Measurements from ENCODE around the gene POLK. TPM values are rescaled to one million over a fixed set of nuclear protein-coding genes. Genes with fewer than 3 reads are reported as not detected.

The POLK gene
- total RNA-seq, 2 donors from 2014 or later, result 11.3 to 14.8 TPM

DNA sequence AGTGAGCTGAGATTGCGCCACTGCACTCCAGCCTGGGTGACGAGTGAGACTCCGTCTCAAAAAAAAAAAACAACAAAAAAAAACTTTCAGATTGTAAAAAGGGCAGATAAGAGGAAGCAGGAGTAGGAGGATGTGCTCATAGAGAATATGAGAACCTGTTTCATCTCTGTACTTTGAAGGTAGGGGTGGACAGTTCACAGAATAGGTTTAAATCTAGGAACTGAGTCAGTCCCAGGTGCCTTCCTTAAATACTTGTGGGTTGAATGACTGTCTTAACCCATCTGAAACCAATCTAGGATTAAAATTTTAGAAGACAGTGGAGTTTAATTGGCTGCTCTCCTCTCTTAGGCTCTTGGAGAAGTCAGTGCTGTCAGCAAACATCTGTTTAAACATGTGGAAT lies 12.4 kb downstream of the POLK start:
- DNase-seq, result no peak
- Histone ChIP-seq H3K27ac (ENCODE audit: low read depth, low read length) (no peak overlapping the region), H3K9ac (ENCODE audit: extremely low read depth, low read length, poor library complexity, severe bottlenecking) (no peak overlapping the region), H3K9me3 (ENCODE audit: control insufficient read depth, low read length) (peaks cover 32% of the 10 kb centered on the region), H3K27me3 (ENCODE audit: control insufficient read depth, insufficient read depth, low read length, poor library complexity, severe bottlenecking) (no peaks in the 10 kb centered on the region), H3K4me1 (ENCODE audit: control insufficient read depth, insufficient read depth, low read length) (peaks cover 4% of the 10 kb centered on the region), H3K36me3 (ENCODE audit: control insufficient read depth, insufficient read depth, low read length) (peaks cover 4% of the 10 kb centered on the region), H3K4me3 (ENCODE audit: low read length) (no peak overlapping the region)
- Mint-ChIP-seq H3K4me1 (peaks cover 20% of the 10 kb centered on the region), H3K27me3 (ENCODE audit: insufficient read depth) (no peaks in the 10 kb centered on the region), H3K4me3 (no peak overlapping the region), H3K9me3 (peaks cover 30% of the 10 kb centered on the region), H3K27ac (peak overlapping the region; percentile 5), H3K36me3 (ENCODE audit: low read depth) (peaks cover 28% of the 10 kb centered on the region)
- 97% methylated on average over 3 of the region's 3 CpGs; no CpG with 5 or more reads in 1 of the 2 experiments for WGBS, 2 experiments (ENCODE audit: insufficient coverage in 1 of 2, insufficient read length in 1 of 2)
- TF ChIP-seq, protein P1, sequence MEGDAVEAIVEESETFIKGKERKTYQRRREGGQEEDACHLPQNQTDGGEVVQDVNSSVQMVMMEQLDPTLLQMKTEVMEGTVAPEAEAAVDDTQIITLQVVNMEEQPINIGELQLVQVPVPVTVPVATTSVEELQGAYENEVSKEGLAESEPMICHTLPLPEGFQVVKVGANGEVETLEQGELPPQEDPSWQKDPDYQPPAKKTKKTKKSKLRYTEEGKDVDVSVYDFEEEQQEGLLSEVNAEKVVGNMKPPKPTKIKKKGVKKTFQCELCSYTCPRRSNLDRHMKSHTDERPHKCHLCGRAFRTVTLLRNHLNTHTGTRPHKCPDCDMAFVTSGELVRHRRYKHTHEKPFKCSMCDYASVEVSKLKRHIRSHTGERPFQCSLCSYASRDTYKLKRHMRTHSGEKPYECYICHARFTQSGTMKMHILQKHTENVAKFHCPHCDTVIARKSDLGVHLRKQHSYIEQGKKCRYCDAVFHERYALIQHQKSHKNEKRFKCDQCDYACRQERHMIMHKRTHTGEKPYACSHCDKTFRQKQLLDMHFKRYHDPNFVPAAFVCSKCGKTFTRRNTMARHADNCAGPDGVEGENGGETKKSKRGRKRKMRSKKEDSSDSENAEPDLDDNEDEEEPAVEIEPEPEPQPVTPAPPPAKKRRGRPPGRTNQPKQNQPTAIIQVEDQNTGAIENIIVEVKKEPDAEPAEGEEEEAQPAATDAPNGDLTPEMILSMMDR (conservative IDR thresholded peaks at IDR 0.05), result no peak

DNA sequence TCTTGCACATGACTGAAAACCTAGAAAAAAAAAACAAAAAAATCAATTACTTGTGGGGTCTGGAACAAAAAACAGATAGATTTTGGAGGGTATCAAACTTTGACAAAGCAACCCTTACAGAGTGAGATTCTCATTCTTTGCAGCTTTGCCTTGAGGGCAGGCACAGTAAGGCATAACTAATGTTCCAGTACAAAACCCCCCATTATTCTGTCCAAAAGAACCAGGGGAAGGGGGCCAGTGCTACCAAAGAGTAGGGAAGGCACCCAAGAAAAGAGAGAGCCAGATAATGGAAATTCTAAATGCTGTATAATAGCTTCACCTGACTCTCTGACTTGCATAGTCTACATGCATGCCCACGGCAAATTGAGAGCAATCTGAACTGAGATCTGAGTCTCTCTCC lies 12.9 kb downstream of the POLK start:
- no peak overlapping the region for H3K4me3 ChIP-seq (ENCODE audit: low read length)
- no peaks in the 10 kb centered on the region for H3K27me3 Mint-ChIP-seq (ENCODE audit: insufficient read depth)
- no peak overlapping the region for H3K27ac ChIP-seq (ENCODE audit: low read depth, low read length)
- 78 to 89% methylated on average over 1 of the region's 1 CpG for WGBS, 2 experiments (ENCODE audit: insufficient coverage in 1 of 2, insufficient read length in 1 of 2)
- H3K27ac Mint-ChIP-seq, result no peak overlapping the region
- no peak for DNase-seq
- peaks cover 25% of the 10 kb centered on the region for H3K9me3 Mint-ChIP-seq
- H3K36me3 ChIP-seq (ENCODE audit: control insufficient read depth, insufficient read depth, low read length), result peaks cover 4% of the 10 kb centered on the region
- no peak overlapping the region for H3K9ac ChIP-seq (ENCODE audit: extremely low read depth, low read length, poor library complexity, severe bottlenecking)
- H3K4me1 Mint-ChIP-seq, result peaks cover 20% of the 10 kb centered on the region
- peaks cover 4% of the 10 kb centered on the region for H3K4me1 ChIP-seq (ENCODE audit: control insufficient read depth, insufficient read depth, low read length)
- H3K27me3 ChIP-seq (ENCODE audit: control insufficient read depth, insufficient read depth, low read length, poor library complexity, severe bottlenecking), result no peaks in the 10 kb centered on the region
- TF ChIP-seq, protein P1 (conservative IDR thresholded peaks at IDR 0.05), result no peak
- H3K9me3 ChIP-seq (ENCODE audit: control insufficient read depth, low read length), result peaks cover 27% of the 10 kb centered on the region
- peaks cover 25% of the 10 kb centered on the region for H3K36me3 Mint-ChIP-seq (ENCODE audit: low read depth)
- H3K4me3 Mint-ChIP-seq, result no peak overlapping the region

DNA sequence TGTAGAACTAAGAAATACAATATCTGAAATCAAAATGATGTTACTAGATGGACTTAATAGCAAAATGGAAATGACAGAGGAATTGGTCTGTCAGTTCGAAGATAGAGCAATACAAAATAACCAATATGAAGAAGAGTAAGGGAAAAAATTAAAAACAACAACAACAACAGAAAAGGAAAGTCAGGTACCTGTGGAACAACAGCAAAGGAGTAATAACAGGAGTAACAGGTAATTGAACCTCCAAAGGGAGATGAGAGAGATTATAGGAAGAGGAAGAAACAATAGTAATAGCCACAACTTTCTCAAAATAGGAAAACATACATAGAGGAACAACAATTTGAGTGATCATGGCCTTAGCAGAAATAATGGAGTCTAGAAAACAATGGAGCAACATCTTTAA lies 13.7 kb downstream of the POLK start:
- no peaks in the 10 kb centered on the region for H3K27me3 Mint-ChIP-seq (ENCODE audit: insufficient read depth)
- H3K27me3 ChIP-seq (ENCODE audit: control insufficient read depth, insufficient read depth, low read length, poor library complexity, severe bottlenecking), result no peaks in the 10 kb centered on the region
- TF ChIP-seq, protein P1 (conservative IDR thresholded peaks at IDR 0.05), result no peak
- H3K27ac Mint-ChIP-seq, result no peak overlapping the region
- peaks cover 4% of the 10 kb centered on the region for H3K4me1 ChIP-seq (ENCODE audit: control insufficient read depth, insufficient read depth, low read length)
- H3K36me3 Mint-ChIP-seq (ENCODE audit: low read depth), result peaks cover 20% of the 10 kb centered on the region
- H3K9ac ChIP-seq (ENCODE audit: extremely low read depth, low read length, poor library complexity, severe bottlenecking), result no peak overlapping the region
- H3K9me3 Mint-ChIP-seq, result peaks cover 19% of the 10 kb centered on the region
- no peak for DNase-seq
- peaks cover 20% of the 10 kb centered on the region for H3K4me1 Mint-ChIP-seq
- WGBS, 2 experiments (ENCODE audit: insufficient coverage in 1 of 2, insufficient read length in 1 of 2), result 100% methylated on average over 1 of the region's 1 CpG; no CpG with 5 or more reads in 1 of the 2 experiments
- H3K4me3 Mint-ChIP-seq, result no peak overlapping the region
- peaks cover 1% of the 10 kb centered on the region for H3K36me3 ChIP-seq (ENCODE audit: control insufficient read depth, insufficient read depth, low read length)
- no peak overlapping the region for H3K4me3 ChIP-seq (ENCODE audit: low read length)
- no peak overlapping the region for H3K27ac ChIP-seq (ENCODE audit: low read depth, low read length)
- H3K9me3 ChIP-seq (ENCODE audit: control insufficient read depth, low read length), result peaks cover 20% of the 10 kb centered on the region
